DND-41 (cell line): Measurements from ENCODE around the gene SECTM1.

Source experiments
- EZH2 ChIP-seq: IDR thresholded peaks from 3 replicates; pipeline ENCODE4 v1.6.1; 2012; ENCODE audit warnings: borderline replicate concordance, low read depth, mild to moderate bottlenecking, moderate library complexity, low read length, inconsistent platforms; ENCODE audit not compliant: severe bottlenecking
- TF ChIP-seq, protein P1 (sequence below): IDR thresholded peaks from 2 replicates; pipeline ENCODE4 v1.5.1; 2012; ENCODE audit warnings: borderline replicate concordance, low read length, moderate library complexity, mild to moderate bottlenecking; ENCODE audit not compliant: poor library complexity, severe bottlenecking; ENCODE audit errors: extremely low read depth

DNA sequence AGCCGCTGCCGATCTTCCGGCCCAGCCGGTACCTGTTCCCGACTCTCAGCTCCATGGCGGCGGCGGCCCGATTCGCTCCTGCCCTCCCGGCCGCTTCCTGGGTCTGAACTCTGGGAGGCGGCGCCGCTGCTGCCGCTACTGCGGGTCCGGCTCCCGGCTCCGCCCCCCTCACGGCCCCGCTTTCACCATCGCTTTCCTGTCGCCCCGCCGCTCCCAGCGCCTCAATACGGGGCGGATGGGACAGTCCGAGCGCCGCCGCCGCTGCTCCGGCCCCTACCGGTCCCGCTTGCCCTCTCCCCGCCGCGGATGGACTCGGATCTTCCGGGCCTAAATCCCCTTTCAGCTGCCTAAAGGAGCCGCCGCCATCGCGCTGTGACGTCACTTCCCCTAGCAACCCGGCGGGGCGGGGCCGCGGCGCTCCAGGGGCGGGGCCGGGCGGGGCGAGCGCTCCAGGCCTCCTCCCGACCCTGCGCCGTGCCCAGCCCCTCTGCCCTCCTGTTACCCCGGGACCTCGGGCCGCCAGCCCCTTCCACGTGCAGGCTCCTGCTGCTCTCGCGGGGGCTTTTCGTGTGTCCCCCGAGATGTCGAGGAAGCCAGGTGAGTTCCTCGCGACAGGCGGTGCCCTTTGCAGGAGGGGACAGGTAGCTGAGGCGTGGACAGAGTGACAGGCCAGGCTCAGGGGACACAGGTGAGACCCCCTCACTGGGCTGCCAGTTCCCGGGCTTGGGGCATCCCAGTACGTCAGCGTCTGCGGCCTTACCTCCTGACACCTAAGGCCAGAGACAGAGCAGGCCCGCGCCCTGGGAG is 60.0 kb downstream of the SECTM1 start, which contains the start of gene CSNK1D:
- TF ChIP-seq, protein P1, sequence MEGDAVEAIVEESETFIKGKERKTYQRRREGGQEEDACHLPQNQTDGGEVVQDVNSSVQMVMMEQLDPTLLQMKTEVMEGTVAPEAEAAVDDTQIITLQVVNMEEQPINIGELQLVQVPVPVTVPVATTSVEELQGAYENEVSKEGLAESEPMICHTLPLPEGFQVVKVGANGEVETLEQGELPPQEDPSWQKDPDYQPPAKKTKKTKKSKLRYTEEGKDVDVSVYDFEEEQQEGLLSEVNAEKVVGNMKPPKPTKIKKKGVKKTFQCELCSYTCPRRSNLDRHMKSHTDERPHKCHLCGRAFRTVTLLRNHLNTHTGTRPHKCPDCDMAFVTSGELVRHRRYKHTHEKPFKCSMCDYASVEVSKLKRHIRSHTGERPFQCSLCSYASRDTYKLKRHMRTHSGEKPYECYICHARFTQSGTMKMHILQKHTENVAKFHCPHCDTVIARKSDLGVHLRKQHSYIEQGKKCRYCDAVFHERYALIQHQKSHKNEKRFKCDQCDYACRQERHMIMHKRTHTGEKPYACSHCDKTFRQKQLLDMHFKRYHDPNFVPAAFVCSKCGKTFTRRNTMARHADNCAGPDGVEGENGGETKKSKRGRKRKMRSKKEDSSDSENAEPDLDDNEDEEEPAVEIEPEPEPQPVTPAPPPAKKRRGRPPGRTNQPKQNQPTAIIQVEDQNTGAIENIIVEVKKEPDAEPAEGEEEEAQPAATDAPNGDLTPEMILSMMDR = no peak
- no peak for TF ChIP-seq EZH2
